Fibroblast of villous mesenchyme (primary cell): ENCODE results near the gene ADARB2. TPM values are rescaled to one million over a fixed set of nuclear protein-coding genes. Genes with fewer than 3 reads are reported as not detected.
A peak's percentile ranks its signal among the peaks of the same experiment; 100 is the strongest.

Source experiments
- DNase-seq: peaks from one replicate; pipeline ENCODE4 v3.0.0-alpha.2; 2010; ENCODE audit warnings: low read depth
- H3K4me3 ChIP-seq: 2 replicates; pipeline ENCODE4 v1.5.1; 2011; ENCODE audit warnings: low read depth, mild to moderate bottlenecking, low read length
- total RNA-seq: library from RNA; depleted of rRNA; stranded (reverse); fragments of >200 nt; gene quantifications from 2 replicates; pipeline ENCODE4 v1.2.3, GENCODE V29; 2012
- TF ChIP-seq, protein P1 (sequence below): IDR thresholded peaks from 2 replicates; pipeline ENCODE4 v1.5.1; 2012; ENCODE audit warnings: low read depth, mild to moderate bottlenecking, low read length; ENCODE audit not compliant: insufficient read depth

Gene ADARB2
- total RNA-seq, 1 donor = not detected

DNA sequence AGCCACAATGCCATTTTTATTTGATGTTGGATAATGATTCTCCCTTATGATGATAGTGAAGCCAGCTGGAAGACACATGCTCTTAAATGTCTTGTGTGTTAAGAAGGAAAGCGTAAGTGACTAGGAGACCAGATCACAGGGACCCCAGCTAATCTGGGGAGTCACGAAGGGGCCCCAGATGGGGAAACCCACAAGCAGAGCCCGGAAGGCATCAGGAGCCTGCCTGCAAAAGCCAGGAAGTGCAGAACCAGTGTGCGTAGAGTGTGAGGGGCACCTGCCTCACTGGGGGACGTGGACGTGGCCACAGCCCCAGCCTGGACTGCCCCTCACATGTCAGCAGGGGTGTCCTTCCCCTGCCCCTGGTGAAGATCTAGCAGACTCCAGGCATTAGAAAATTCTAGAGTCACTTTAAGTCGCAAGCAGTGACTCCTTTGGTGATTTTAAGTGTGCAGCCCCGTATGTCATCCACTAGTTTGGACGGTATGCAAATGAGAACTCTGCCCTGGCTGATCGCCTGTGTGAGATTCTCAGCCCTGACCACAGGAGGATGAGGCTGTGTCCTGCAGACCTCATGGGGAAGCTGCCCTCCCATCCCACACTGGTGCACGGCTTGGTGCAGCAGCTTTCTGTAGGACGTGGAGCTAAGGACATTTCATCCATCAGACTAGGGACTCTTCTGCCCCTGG lies 438.1 kb downstream of the ADARB2 start:
- no peak for DNase-seq
- no peak overlapping the region for H3K4me3 ChIP-seq
- TF ChIP-seq, protein P1, sequence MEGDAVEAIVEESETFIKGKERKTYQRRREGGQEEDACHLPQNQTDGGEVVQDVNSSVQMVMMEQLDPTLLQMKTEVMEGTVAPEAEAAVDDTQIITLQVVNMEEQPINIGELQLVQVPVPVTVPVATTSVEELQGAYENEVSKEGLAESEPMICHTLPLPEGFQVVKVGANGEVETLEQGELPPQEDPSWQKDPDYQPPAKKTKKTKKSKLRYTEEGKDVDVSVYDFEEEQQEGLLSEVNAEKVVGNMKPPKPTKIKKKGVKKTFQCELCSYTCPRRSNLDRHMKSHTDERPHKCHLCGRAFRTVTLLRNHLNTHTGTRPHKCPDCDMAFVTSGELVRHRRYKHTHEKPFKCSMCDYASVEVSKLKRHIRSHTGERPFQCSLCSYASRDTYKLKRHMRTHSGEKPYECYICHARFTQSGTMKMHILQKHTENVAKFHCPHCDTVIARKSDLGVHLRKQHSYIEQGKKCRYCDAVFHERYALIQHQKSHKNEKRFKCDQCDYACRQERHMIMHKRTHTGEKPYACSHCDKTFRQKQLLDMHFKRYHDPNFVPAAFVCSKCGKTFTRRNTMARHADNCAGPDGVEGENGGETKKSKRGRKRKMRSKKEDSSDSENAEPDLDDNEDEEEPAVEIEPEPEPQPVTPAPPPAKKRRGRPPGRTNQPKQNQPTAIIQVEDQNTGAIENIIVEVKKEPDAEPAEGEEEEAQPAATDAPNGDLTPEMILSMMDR = no peak

DNA sequence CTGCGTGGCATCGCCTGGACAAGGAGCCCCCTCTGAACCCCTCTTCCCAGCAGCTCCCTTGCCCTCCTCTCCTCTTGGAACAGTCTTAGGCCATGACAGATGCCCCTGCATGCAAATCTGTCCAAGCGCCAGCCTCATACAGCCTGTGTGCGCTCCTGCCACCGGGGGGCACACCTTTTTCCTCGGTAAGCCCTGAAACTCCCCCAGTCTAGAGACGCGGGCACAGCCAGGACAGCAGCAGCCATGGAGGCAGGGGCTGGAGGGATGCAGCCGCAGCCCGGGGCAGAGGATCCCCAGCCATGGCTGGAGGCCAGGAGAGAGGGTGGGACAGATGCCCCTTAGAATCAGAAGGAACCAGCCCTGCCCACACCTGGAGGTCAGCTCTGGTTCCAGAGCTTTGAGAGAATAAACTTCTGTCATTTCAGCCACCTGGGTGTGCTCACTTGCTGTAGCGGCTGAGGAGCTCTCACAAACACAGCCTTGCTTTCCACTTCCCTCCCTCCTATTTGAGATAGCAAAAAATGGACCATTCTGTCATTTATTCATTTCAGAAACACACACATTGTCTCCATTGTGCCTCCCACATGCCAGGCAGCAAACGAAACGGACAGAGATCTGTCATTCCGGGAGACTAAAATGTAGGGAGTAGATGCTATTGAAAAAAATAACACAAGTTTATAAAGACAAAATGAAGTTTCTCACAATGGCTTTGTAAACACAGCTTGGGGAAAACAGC lies 439.6 kb downstream of the ADARB2 start:
- TF ChIP-seq, protein P1 = no peak
- no peak for DNase-seq

DNA sequence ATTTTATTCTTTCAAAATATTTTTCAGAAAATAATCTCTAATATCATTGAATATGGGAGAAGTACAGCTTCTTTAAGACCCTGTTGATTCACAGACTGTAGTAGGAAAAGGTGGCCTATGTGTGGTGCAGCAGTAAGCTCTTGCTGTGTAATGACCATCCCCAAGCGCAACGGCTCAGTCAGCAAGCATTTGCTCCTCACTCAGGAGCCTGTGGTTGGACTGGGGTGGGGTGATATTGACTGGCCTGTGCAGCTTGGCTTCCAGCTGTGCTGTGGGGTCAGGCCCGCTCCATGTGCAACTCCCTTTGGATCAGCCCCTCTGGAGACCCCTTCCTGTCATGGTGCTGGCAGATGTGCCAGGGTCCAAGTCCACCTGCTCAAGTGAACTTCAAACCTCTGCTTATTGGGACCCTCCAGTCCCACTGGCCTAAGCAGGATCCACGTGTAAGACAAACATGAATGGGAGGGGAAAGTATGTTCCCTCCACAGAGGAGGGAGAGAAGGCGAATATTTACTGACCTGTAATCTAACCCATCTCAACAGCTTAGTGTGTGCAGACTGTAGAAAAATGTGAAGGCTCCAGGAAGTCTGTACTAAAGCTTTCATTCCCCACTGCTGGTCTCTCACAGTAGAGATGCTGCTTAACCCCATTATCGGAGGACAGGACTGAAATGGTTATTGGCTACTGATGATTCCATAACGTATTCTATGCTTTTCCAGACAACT lies 441.4 kb downstream of the ADARB2 start:
- TF ChIP-seq, protein P1 = no peak
- DNase-seq = no peak
- no peak overlapping the region for H3K4me3 ChIP-seq

More for the DNA sequence above, 439.6 kb downstream of the ADARB2 start:
- no peak overlapping the region for H3K4me3 ChIP-seq

DNA sequence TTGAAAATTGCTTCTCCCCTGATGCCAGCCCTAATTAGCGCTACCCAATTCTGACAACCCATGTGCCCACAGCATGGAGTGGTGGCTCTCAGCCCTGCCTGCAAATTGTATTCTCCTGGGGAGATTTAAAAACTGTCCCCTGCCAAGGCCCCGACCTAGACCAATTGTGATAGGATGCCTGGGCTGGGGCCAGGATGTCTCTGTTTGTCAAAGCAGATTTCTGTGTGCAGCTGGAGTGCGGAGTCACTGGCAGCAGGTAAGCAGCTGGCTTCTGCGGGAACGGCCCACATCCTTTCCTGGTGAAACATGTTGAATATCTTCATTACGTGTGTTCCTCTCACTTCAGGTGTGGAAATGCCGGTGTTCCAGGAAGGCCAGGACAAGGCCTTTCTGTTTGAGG lies 442.6 kb downstream of the ADARB2 start:
- H3K4me3 ChIP-seq = no peak overlapping the region
- no peak for DNase-seq
- TF ChIP-seq, protein P1 = no peak

DNA sequence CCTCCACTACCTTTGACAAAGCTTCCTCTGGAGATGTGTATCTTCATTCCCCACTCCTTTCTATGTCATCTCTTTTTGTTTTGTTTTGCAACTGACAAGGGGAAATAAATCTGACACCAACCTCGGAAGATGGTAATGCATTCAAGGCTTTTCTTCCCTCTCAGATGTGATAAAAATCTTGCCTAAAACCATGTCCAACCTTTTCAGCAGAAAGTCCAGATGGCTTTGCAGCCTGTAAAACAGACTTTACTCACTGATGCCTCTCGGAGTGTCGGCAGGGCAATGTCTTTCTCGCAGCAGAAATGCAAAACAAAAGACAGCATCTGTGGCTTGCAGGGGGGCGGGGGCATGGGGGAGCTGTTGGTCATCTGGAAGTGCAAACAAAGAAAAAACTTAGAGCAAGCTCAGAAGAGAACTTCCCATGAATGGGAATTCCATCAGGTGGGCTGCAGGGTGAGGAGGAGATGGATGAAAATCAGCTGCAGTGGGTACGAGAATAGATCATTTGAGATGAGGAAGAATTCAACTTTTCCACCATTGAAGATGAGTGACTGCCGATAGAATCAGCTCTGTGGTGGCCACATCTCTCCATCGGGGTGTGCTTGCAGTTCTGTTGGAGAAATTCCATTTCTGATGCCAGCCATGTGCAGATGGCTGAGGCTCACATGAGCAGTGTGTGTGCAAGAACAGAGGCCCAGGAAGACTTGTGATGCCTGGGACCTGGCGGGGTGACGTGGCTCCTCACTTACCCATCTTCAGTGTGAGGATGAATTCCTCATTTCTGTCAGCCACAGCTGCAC lies 443.5 kb downstream of the ADARB2 start:
- peak; percentile 1 for DNase-seq
- TF ChIP-seq, protein P1 = no peak
- no peak overlapping the region for H3K4me3 ChIP-seq

DNA sequence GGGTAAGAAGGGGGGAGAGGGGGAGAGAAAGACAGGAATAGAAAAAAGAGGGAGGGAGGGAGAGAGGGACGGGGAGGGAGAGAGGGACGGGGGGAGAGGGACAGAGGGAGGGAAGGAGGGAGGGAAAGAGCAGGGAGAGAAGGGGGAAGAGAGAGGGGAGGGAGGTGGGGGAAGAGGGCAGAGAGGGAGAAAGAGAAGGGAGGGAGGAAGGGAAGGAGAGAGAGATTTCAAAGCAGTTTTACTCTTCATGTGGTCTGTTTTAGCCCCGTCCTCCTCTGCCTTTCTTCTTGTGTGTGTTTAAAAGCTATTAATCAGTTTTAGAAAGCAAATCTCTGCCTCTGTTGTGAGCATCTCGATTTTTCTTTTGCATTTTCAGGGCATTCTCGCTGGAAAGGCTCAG lies 444.2 kb downstream of the ADARB2 start:
- TF ChIP-seq, protein P1 = no peak

More for the DNA sequence above, 444.2 kb downstream of the ADARB2 start:
- no peak overlapping the region for H3K4me3 ChIP-seq
- no peak for DNase-seq
